HFFc6 (cell line): ENCODE data around the gene PRKAG2. TPM values are rescaled to one million over a fixed set of nuclear protein-coding genes. Genes with fewer than 3 reads are reported as not detected.

ENCODE experiments used
- DNase-seq: peaks from one replicate; pipeline ENCODE4 v3.0.0-alpha.2; 2018
- H3K27ac Mint-ChIP-seq: 2 replicates; pipeline ENCODE4 v1.8.0; 2020; ENCODE audit warnings: mild to moderate bottlenecking, mixed read lengths
- H3K27me3 Mint-ChIP-seq: 2 replicates; pipeline ENCODE4 v1.8.0; 2021; ENCODE audit warnings: mild to moderate bottlenecking, moderate library complexity, mixed read lengths; ENCODE audit not compliant: insufficient read depth
- H3K36me3 Mint-ChIP-seq: 2 replicates; pipeline ENCODE4 v1.8.0; 2021; ENCODE audit warnings: low read depth, mixed read lengths
- H3K4me1 Mint-ChIP-seq: 2 replicates; pipeline ENCODE4 v1.8.0; 2020; ENCODE audit warnings: low read depth, mixed read lengths
- H3K4me3 Mint-ChIP-seq: 2 replicates; pipeline ENCODE4 v1.8.0; 2020; ENCODE audit warnings: mild to moderate bottlenecking, moderate library complexity, mixed read lengths
- H3K9me3 Mint-ChIP-seq: 2 replicates; pipeline ENCODE4 v1.8.0; 2020; ENCODE audit warnings: mild to moderate bottlenecking, mixed read lengths
- total RNA-seq, 6 experiments: library from RNA; stranded (reverse); fragmentation: NEBNext Ultra II Directional; extraction: Animal tissue kit (Norgen Biotek cat#: 25700); gene quantifications; 2 replicates in 1 of 6; 3 replicates in 5 of 6; pipeline ENCODE4 v1.2.3, GENCODE V29; 2021
- TF ChIP-seq, protein P1 (sequence below): fragments of 200-600 bp; sonication (generic); IDR thresholded peaks from 2 replicates; pipeline ENCODE4 v1.5.0; 2021; ENCODE audit warnings: antibody characterized with exemption, mild to moderate bottlenecking

The PRKAG2 gene
- total RNA-seq, 6 experiments from 2014 or later = 15.1 to 19.2 (median 18.4) TPM

DNA sequence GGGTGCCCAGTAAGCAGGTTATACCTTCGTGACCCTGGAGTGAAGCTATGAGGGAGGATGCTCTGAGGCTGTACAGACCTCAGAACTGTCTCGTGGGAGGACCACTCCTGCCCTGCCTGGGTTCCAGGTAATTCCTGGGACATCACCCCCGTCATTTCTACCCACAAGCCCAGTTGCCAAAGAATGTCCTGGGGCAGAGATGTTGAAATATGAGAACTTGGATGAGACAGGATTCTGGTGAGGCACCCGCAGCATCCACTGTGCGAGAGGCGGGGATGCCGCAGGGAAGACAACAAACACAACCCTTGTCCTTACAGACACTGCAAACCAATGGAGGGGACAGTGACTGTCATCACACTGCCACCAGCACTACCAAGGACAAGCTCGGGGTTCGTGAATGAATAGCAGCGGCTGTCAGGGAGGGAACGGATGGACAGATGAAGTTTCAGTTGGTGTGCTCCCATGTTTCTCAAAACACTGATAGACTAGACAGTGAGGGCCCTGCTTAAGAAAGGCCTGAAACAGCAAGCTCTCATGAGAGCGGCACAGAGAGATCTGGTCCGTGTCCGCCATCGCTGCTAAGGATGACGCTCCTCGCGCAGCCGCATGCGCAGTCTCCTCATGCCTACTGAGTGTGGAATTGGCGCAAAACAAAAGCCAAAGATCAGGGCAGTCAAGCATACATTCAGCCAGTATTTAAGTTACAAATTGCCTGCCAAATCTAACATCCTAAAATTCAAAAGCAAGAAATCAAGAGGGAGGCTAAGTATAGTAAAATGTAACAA lies 275.2 kb downstream of the PRKAG2 start:
- TF ChIP-seq, protein P1, sequence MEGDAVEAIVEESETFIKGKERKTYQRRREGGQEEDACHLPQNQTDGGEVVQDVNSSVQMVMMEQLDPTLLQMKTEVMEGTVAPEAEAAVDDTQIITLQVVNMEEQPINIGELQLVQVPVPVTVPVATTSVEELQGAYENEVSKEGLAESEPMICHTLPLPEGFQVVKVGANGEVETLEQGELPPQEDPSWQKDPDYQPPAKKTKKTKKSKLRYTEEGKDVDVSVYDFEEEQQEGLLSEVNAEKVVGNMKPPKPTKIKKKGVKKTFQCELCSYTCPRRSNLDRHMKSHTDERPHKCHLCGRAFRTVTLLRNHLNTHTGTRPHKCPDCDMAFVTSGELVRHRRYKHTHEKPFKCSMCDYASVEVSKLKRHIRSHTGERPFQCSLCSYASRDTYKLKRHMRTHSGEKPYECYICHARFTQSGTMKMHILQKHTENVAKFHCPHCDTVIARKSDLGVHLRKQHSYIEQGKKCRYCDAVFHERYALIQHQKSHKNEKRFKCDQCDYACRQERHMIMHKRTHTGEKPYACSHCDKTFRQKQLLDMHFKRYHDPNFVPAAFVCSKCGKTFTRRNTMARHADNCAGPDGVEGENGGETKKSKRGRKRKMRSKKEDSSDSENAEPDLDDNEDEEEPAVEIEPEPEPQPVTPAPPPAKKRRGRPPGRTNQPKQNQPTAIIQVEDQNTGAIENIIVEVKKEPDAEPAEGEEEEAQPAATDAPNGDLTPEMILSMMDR = no peak
- no peak overlapping the region for H3K27ac Mint-ChIP-seq
- no peak overlapping the region for H3K4me3 Mint-ChIP-seq
- H3K9me3 Mint-ChIP-seq = no peaks in the 10 kb centered on the region
- H3K36me3 Mint-ChIP-seq = peaks cover 4% of the 10 kb centered on the region
- peaks cover 55% of the 10 kb centered on the region for H3K4me1 Mint-ChIP-seq
- no peak for DNase-seq
- H3K27me3 Mint-ChIP-seq = no peaks in the 10 kb centered on the region; the same call in 1 of the 2 replicates

DNA sequence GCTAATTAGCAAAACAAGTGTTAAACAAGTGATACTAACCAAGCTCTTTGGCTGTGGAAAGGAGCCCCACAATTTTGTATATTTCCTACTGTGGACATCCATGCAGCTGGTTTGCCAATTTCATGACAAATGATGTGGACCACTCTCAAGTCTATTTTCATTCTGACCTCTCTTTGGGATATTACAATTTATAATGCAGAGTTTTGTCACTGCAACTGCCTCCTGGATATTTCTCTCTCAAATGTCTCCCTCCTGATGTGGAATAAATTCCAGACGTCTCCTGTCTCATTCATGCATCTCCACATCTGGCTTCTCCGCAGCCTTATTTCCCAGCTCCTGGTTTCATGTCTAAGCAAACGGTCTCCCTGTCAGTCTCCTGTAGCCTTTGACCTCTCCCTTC lies 276.6 kb downstream of the PRKAG2 start:
- Mint-ChIP-seq H3K4me3 (peak overlapping the region; percentile 73), H3K27me3 (no peaks in the 10 kb centered on the region; the same call in 1 of the 2 replicates), H3K4me1 (peaks cover 60% of the 10 kb centered on the region), H3K27ac (peak overlapping the region; percentile 88), H3K9me3 (no peaks in the 10 kb centered on the region), H3K36me3 (peaks cover 4% of the 10 kb centered on the region)
- TF ChIP-seq, protein P1 = no peak
- DNase-seq = no peak

DNA sequence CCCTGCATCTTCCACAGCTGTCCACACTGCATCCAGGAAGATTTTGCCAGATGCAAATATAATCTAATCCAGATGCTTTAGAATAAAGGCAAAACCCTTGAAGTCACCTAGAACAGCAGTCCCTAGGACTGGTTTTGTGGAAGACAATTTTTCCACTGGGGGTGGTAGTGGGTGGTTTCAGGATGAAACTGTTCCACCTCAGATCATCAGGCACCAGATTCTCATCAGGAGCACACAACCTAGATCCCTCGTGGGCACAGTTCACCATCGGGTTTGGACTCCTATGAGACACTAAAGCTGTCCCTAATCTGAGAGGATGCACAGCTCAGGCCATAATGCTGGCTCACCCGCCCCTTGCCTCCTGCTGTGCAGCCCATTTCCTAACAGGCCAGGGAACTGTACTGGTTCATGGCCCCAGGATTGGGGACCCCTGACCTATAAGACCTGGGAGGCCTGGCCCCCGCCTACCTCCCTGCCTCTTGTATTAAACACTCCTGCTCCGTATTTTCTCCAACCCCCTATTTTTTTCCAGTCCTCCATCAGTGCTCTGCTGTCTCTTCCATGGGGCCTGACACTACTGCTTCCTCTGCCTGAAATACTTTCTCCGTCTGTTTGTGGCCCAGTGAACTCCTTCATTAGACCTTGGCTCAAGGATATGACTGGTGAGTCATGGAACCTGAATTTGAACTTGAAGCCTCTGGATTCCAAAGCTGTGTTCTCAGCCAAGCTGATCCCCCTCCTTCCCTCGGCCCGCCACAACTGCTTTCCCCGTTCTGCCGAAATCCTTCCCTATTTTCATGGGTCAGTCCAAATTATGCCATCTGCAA lies 277.3 kb downstream of the PRKAG2 start:
- TF ChIP-seq, protein P1 = peak; percentile 27; the same call in 1 of the 2 replicates
- H3K27ac Mint-ChIP-seq = peak overlapping the region; percentile 88
- peak; percentile 86 for DNase-seq
- peak overlapping the region; percentile 73 for H3K4me3 Mint-ChIP-seq
- H3K9me3 Mint-ChIP-seq = no peaks in the 10 kb centered on the region
- H3K4me1 Mint-ChIP-seq = peaks cover 62% of the 10 kb centered on the region
- no peaks in the 10 kb centered on the region; the same call in 1 of the 2 replicates for H3K27me3 Mint-ChIP-seq
- H3K36me3 Mint-ChIP-seq = peaks cover 4% of the 10 kb centered on the region

DNA sequence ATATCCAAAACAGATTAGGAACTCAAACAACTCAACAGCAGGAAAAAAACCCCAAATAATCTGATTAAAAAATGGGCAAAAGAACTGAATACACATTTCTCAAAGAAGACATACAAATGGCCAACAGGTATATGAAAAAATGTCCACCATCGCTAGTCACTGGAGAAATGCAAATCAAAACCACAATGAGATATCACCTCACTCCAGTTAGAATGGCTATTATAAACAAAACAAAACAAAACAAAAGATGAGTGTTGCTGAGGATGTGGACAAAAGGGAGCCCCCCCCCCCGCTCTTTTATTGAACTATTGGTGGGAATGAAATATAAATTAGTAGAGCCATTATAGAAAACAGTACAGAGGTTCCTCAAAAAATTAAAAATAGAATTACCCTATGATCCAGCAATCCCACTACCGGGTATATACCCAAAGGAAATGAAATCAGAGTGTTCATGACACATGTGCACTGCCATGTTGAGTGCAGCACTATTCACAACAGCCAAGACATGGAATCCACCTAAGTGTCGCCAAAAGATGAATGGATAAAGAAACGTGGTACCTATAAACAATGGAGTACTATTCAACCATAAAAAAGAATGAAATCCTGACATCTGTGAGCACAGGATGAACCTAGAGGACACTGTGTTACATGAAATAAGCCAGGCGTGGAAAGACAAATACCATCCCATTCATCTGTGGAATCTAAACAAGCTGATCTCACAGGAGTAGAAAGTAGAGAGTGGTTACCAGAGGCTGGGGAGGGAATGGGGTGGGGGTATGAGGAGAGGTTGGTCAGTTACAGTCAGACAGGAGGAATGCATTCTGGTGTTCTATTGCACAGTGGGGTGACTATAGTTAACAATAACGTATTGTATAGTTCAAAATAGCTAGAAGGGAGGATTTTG lies 279.1 kb downstream of the PRKAG2 start:
- H3K4me1 Mint-ChIP-seq = peaks cover 73% of the 10 kb centered on the region
- H3K27ac Mint-ChIP-seq = peak overlapping the region; percentile 70
- no peaks in the 10 kb centered on the region for H3K9me3 Mint-ChIP-seq
- DNase-seq = peak; percentile 76
- H3K27me3 Mint-ChIP-seq = no peaks in the 10 kb centered on the region; the same call in none of the 2 replicates
- TF ChIP-seq, protein P1 = no peak
- peaks cover 5% of the 10 kb centered on the region; the same call in 1 of the 2 replicates for H3K36me3 Mint-ChIP-seq
- peak overlapping the region; percentile 57 for H3K4me3 Mint-ChIP-seq
